Activated B cell treated with CpG ODN at 0.5 μM for 24 hours (primary cell): Measurements from ENCODE around the gene SAMD14. TPM values are rescaled to one million over a fixed set of nuclear protein-coding genes. Genes with fewer than 3 reads are reported as not detected.

Experiments
- ATAC-seq: fragments of 200-7000 bp; cut with Tn5 transposase; one replicate; pipeline ENCODE4 v1.10.0; 2021; ENCODE audit warnings: low read depth, mild to moderate bottlenecking, moderate library complexity
- CTCF ChIA-PET: fragments of 350-600 bp; sonication (Branson Sonifier 250); formaldehyde crosslinking; loops from one replicate; lab custom pipeline; 2021; ENCODE audit warnings: antibody characterized with exemption; lab: Charles Lee
- POLR2A ChIA-PET: fragments of 350-600 bp; sonication (Branson Sonifier 250); formaldehyde crosslinking; loops from one replicate; lab custom pipeline; 2021; ENCODE audit warnings: antibody characterized with exemption; lab: Charles Lee
- DNase-seq: peaks from one replicate; pipeline ENCODE4 v3.0.0; 2022
- H3K27ac Mint-ChIP-seq: one replicate; pipeline ENCODE4 v1.8.0; 2020; ENCODE audit warnings: mixed read lengths
- H3K27me3 Mint-ChIP-seq: one replicate; pipeline ENCODE4 v1.8.0; 2021; ENCODE audit warnings: mixed read lengths
- H3K36me3 Mint-ChIP-seq: one replicate; pipeline ENCODE4 v1.8.0; 2021; ENCODE audit warnings: low read depth, mixed read lengths
- H3K4me1 Mint-ChIP-seq: one replicate; pipeline ENCODE4 v1.8.0; 2021; ENCODE audit warnings: mixed read lengths
- H3K4me3 Mint-ChIP-seq: one replicate; pipeline ENCODE4 v1.8.0; 2020; ENCODE audit warnings: mild to moderate bottlenecking, mixed read lengths
- H3K9me3 Mint-ChIP-seq: one replicate; pipeline ENCODE4 v1.8.0; 2020; ENCODE audit warnings: mixed read lengths
- intact Hi-C: fragments of 100-400 bp; cut with micrococcal nuclease; formaldehyde crosslinking; loops from one replicate; pipeline ENCODE4 v1.15.1; 2024
- total RNA-seq: library from RNA; stranded (reverse); gene quantifications from 2 replicates; pipeline ENCODE4 v1.2.3, GENCODE V29; 2022
- TF ChIP-seq, protein P1 (sequence below): fragments of 200-600 bp; IDR thresholded peaks from one replicate; pipeline ENCODE4 v1.8.0; 2022; ENCODE audit warnings: antibody characterized with exemption, mild to moderate bottlenecking

The SAMD14 gene
- total RNA-seq, 1 donor from 2014 or later, result 4.7 TPM

DNA sequence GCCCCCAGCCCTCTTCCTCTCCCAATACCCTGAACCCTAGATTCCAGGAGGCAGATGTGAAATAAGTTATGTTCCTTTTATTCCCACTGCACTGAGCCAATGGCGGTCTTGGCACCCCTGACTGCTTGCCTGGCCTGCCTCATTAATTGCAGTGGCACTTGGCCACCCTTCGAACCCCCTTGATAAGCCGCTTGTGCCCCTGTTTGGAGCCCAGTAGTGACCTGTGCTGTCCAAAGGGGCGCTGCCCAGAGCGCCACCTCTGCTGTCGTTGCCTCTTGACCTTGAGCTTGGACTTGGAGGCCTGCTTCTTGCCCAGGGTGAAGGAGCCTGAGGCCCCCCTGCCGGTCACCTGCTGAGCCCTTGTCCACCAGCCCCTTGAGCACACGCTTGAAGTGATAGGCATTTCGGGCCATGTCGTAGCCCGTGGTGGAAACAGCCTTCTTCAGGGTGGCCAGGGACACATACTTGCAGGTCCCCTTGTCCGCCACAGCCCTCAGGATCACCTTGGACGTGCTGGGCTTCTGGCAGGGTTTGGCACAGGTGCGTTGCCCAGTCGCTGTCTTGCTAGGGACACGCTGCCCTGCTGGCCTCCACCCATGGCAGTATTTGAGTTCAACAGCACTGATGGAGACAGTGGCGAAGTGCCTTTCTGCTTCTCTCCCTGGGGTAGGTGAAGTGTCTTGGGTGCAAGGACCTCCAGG, 41.6 kb upstream of the SAMD14 start:
- POLR2A ChIA-PET, result interaction anchor here (0.6 kb wide), 2 partner anchors 8 to 155 kb away, joined by 3 read pairs; no protein-coding TSS in a partner anchor
- H3K27ac Mint-ChIP-seq, result no peak overlapping the region
- ATAC-seq, result no peak

DNA sequence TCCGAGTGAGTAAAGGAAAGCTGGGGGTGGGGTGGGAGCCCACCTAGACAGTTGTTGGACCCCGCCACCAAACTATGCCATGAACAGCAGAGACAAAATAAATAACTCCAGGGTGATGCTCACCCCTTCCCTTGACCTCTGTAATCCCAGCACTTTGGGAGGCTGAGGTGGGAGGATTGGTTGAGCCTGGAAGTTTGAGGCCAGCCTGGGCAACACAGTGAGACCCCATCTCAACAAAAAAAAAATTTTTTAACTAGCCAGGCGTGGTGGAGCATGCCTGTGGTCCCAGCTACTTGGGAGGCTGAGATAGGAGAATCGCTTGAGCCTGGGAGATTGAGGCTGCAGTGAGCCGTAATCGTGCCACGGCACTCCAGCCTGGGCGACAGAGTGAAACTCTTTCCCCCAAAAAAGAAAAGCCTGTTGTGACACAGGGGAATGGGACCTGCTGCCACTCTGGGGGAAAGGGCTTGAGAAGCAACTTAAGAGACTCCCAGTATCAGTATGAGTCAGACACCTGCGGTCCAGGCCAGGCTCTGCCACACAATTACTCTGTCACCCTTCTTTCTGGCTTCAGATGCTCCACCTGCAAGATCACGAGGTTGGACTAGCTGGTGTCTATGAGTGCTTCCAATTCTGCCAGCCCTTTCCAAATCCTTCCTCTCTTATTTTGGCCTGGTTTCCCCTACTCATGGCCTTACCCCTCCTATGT, 40.9 kb upstream of the SAMD14 start:
- DNase-seq (no peak), ATAC-seq (peak; percentile 32)
- Mint-ChIP-seq H3K4me1 (peaks cover 15% of the 10 kb centered on the region), H3K27ac (no peak overlapping the region), H3K36me3 (no peaks in the 10 kb centered on the region), H3K27me3 (no peaks in the 10 kb centered on the region), H3K9me3 (no peaks in the 10 kb centered on the region), H3K4me3 (no peak overlapping the region)
- TF ChIP-seq, protein P1, sequence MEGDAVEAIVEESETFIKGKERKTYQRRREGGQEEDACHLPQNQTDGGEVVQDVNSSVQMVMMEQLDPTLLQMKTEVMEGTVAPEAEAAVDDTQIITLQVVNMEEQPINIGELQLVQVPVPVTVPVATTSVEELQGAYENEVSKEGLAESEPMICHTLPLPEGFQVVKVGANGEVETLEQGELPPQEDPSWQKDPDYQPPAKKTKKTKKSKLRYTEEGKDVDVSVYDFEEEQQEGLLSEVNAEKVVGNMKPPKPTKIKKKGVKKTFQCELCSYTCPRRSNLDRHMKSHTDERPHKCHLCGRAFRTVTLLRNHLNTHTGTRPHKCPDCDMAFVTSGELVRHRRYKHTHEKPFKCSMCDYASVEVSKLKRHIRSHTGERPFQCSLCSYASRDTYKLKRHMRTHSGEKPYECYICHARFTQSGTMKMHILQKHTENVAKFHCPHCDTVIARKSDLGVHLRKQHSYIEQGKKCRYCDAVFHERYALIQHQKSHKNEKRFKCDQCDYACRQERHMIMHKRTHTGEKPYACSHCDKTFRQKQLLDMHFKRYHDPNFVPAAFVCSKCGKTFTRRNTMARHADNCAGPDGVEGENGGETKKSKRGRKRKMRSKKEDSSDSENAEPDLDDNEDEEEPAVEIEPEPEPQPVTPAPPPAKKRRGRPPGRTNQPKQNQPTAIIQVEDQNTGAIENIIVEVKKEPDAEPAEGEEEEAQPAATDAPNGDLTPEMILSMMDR, result no peak
- CTCF ChIA-PET, result interaction anchor here (1.4 to 3.8 kb wide), 7 partner anchors 10 to 99 kb away, joined by 3 to 86 read pairs (median 8); partner anchors contain the start of gene COL1A1
- POLR2A ChIA-PET, result interaction anchor here (0.5 to 2.9 kb wide), 5 partner anchors 8 to 154 kb away, joined by 3 to 19 read pairs (median 3); no protein-coding TSS in a partner anchor
- intact Hi-C loops, result no loop called here

More for the DNA sequence above, 41.6 kb upstream of the SAMD14 start:
- no peak for DNase-seq
- Mint-ChIP-seq H3K9me3 (no peaks in the 10 kb centered on the region), H3K4me3 (no peak overlapping the region), H3K4me1 (peaks cover 15% of the 10 kb centered on the region), H3K36me3 (no peaks in the 10 kb centered on the region), H3K27me3 (no peaks in the 10 kb centered on the region)
- TF ChIP-seq, protein P1, result no peak
- intact Hi-C loops, result no loop called here
- CTCF ChIA-PET, result interaction anchor here (1.7 to 3.6 kb wide), 2 partner anchors 25 to 29 kb away, joined by 3 to 86 read pairs; no protein-coding TSS in a partner anchor

DNA sequence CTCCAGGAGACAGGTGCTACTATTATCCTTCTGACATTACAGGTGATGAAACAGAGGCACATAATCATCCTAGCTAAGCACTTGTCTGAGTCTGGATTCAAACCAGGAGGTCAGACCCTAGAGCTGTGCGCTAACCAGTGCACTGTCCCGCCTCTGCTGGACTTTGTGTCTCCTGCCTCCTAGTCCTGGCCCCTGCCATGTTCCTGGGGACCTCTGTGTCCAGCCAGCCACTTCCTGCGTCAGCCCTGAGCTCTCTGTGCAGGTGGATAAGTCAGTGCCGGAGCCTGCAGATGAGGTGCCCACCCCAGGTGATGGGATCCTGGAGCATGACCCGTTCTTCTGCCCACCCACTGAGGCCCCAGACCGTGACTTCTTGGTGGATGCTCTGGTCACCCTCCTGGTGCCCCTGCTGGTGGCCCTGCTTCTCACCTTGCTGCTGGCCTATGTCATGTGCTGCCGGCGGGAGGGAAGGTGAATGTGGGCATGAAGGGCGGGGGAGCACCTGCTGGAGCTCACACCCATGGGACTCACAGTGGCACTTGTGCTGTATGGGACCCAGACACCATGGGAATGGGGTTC, 40.0 kb upstream of the SAMD14 start:
- POLR2A ChIA-PET, result interaction anchor here (0.5 to 2.9 kb wide), 7 partner anchors 18 to 128 kb away, joined by 3 to 19 read pairs (median 6); no protein-coding TSS in a partner anchor
- CTCF ChIA-PET, result interaction anchor here (0.6 to 3.8 kb wide), 29 partner anchors 8 to 127 kb away, joined by 3 to 86 read pairs (median 4); partner anchors contain the start of genes COL1A1, PPP1R9B and TMEM92
- no peak overlapping the region for H3K27ac Mint-ChIP-seq
- ATAC-seq (no peak), DNase-seq (no peak)
- H3K9me3 Mint-ChIP-seq, result no peaks in the 10 kb centered on the region
- no peaks in the 10 kb centered on the region for H3K36me3 Mint-ChIP-seq
- no peaks in the 10 kb centered on the region for H3K27me3 Mint-ChIP-seq
- H3K4me3 Mint-ChIP-seq, result no peak overlapping the region
- peaks cover 21% of the 10 kb centered on the region for H3K4me1 Mint-ChIP-seq
- intact Hi-C loops, result loop anchor here (1.0 to 10.0 kb wide), 4 partner anchors 28 to 145 kb away; no protein-coding TSS in a partner anchor
- TF ChIP-seq, protein P1, result no peak

DNA sequence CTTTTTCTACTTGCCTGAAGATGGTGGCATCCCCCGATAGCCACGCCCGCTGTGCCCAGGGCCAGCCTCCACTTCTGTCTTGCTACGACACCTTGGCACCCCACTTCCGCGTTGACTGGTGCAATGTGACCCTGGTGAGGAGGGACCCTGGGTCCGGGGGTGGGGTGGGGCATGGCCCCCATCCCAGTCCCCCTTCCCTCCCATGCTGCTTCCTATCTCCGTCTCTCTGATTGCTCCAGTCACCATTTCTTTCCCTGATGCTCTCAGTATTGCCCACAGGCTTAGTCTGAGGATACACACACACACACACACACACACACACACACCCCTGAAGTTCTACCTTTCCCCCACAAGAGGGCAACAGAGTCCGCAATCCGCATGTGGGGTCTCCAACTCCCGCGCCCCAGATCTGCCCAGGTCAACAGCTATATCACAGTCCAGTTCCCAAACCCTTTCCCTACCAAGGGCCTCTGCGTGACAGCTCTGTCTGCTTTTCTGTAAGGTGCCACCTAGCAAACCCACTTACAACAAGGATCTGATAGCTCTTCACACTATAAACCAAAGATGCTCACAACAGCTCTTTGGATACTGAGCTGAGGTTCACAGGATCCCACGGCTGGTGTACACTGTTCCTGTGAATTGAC, 39.3 kb upstream of the SAMD14 start:
- POLR2A ChIA-PET, result interaction anchor here (0.5 to 2.9 kb wide), 8 partner anchors 17 to 129 kb away, joined by 3 to 19 read pairs (median 6); no protein-coding TSS in a partner anchor
- ATAC-seq (peak; percentile 81), DNase-seq (peak; percentile 53)
- H3K27ac Mint-ChIP-seq, result peak overlapping the region; percentile 50
- intact Hi-C loops, result loop anchor here (1.0 to 10.0 kb wide), 4 partner anchors 29 to 144 kb away; no protein-coding TSS in a partner anchor
- H3K9me3 Mint-ChIP-seq, result no peaks in the 10 kb centered on the region
- CTCF ChIA-PET, result interaction anchor here (0.6 to 3.8 kb wide), 29 partner anchors 8 to 127 kb away, joined by 3 to 86 read pairs (median 4); partner anchors contain the start of genes COL1A1, PPP1R9B and TMEM92
- H3K36me3 Mint-ChIP-seq, result no peaks in the 10 kb centered on the region
- TF ChIP-seq, protein P1, result no peak
- no peaks in the 10 kb centered on the region for H3K27me3 Mint-ChIP-seq
- peak overlapping the region; percentile 49 for H3K4me3 Mint-ChIP-seq
- H3K4me1 Mint-ChIP-seq, result peaks cover 29% of the 10 kb centered on the region
